BJ (cell line): ENCODE results near the gene ADRA2C. TPM values are rescaled to one million over a fixed set of nuclear protein-coding genes. Genes with fewer than 3 reads are reported as not detected.

Source experiments
- CTCF ChIA-PET: fragments of 350-600 bp; formaldehyde crosslinking; extraction: SDS; loops from one replicate; lab custom pipeline; 2021; ENCODE audit warnings: antibody characterized with exemption, inconsistent platforms; lab: Yijun Ruan, JAX
- POLR2A ChIA-PET: fragments of 300-600 bp; sonication (Branson Sonifier 250); formaldehyde crosslinking; extraction: SDS; loops from one replicate; lab custom pipeline; 2021; ENCODE audit warnings: antibody characterized with exemption; lab: Charles Lee
- DNase-seq: peaks from one replicate; pipeline ENCODE4 v3.0.0-alpha.2; 2011; ENCODE audit warnings: low read depth
- H3K27me3 ChIP-seq: 2 replicates; pipeline ENCODE4 v1.6.0; 2011; ENCODE audit warnings: low read length; ENCODE audit not compliant: control insufficient read depth, insufficient read depth
- H3K36me3 ChIP-seq: 2 replicates; pipeline ENCODE4 v1.5.1; 2011; ENCODE audit warnings: low read length; ENCODE audit not compliant: control insufficient read depth, insufficient read depth
- H3K4me3 ChIP-seq: 2 replicates; pipeline ENCODE4 v1.5.1; 2011; ENCODE audit warnings: low read depth, mild to moderate bottlenecking, control low read depth, low read length
- CTCF ChIP-seq: IDR thresholded peaks from 2 replicates; pipeline ENCODE4 v1.5.1; 2011; ENCODE audit warnings: low read depth, mild to moderate bottlenecking, control low read depth, inconsistent platforms, low read length, moderate library complexity; ENCODE audit not compliant: insufficient read depth
- polyA plus RNA-seq: library from polyadenylated mRNA; depleted of rRNA; stranded (reverse); fragments of >200 nt; gene quantifications from 2 replicates; pipeline ENCODE4 v1.2.3, GENCODE V29; 2011

ADRA2C gene
- polyA plus RNA-seq, 1 experiment: 0.20 TPM

GRCh38 chr4:3749081-3749480 is 17.1 kb upstream of the ADRA2C start:
- Histone ChIP-seq H3K4me3 (no peak overlapping the region), H3K36me3 (no peaks in the 10 kb centered on the region), H3K27me3 (peaks cover 8% of the 10 kb centered on the region)
- ChIA-PET POLR2A (no interaction called here), CTCF (interaction anchor here (1.3 to 2.2 kb wide), 4 partner anchors 11 to 190 kb away, joined by 4 to 8 read pairs (median 5); no protein-coding TSS in a partner anchor)
- no peak for DNase-seq
- no peak for TF ChIP-seq CTCF

GRCh38 chr4:3750334-3750733 is 15.9 kb upstream of the ADRA2C start:
- H3K27me3 ChIP-seq: peaks cover 3% of the 10 kb centered on the region
- DNase-seq: no peak
- ChIA-PET CTCF (interaction anchor here (0.9 kb wide), 1 partner anchor 192 kb away, joined by 3 read pairs; no protein-coding TSS in a partner anchor), POLR2A (no interaction called here)
- H3K36me3 ChIP-seq: no peaks in the 10 kb centered on the region
- no peak overlapping the region for H3K4me3 ChIP-seq
- no peak for TF ChIP-seq CTCF

- POLR2A ChIA-PET: no interaction called here
Observed at GRCh38 chr4:3752022-3752421, 14.2 kb upstream of the ADRA2C start.

GRCh38 chr4:3753726-3754412 is 12.3 kb upstream of the ADRA2C start:
- TF ChIP-seq CTCF: no peak
- no peaks in the 10 kb centered on the region for H3K36me3 ChIP-seq
- H3K4me3 ChIP-seq: no peak overlapping the region
- DNase-seq: no peak
- ChIA-PET POLR2A (no interaction called here), CTCF (interaction anchor here (1.9 kb wide), 1 partner anchor 11 kb away, joined by 5 read pairs; no protein-coding TSS in a partner anchor)
- peaks cover 2% of the 10 kb centered on the region; the same call in 1 of the 2 replicates for H3K27me3 ChIP-seq

More at GRCh38 chr4:3752022-3752421, 14.2 kb upstream of the ADRA2C start:
- CTCF ChIA-PET: no interaction called here
- no peak for DNase-seq
- H3K4me3 ChIP-seq: no peak overlapping the region
- H3K36me3 ChIP-seq: no peaks in the 10 kb centered on the region
- TF ChIP-seq CTCF: no peak
- peaks cover 3% of the 10 kb centered on the region for H3K27me3 ChIP-seq

- TF ChIP-seq CTCF: no peak
- Histone ChIP-seq H3K27me3 (no peaks in the 10 kb centered on the region; the same call in 1 of the 2 replicates), H3K36me3 (no peaks in the 10 kb centered on the region), H3K4me3 (no peak overlapping the region)
- no peak for DNase-seq
- ChIA-PET CTCF (interaction anchor here (1.2 kb wide), 1 partner anchor 18 kb away, joined by 3 read pairs; no protein-coding TSS in a partner anchor), POLR2A (no interaction called here)
Observed at GRCh38 chr4:3756343-3757059, 9.7 kb upstream of the ADRA2C start.
